H4 (cell line): ENCODE results near the gene SPATA4. TPM values are rescaled to one million over a fixed set of nuclear protein-coding genes. Genes with fewer than 3 reads are reported as not detected.

Experiments
- DNase-seq: peaks from one replicate; pipeline ENCODE4 v3.0.0-alpha.2; 2015; ENCODE audit warnings: low spot score
- total RNA-seq: library from RNA; depleted of rRNA; stranded (reverse); fragments of >200 nt; shearing (Covaris generic); gene quantifications from 2 replicates; pipeline ENCODE4 v1.2.3, GENCODE V29; 2014; rRNA removed

Gene SPATA4
- total RNA-seq, 1 experiment from 2014 or later, result not detected

DNA sequence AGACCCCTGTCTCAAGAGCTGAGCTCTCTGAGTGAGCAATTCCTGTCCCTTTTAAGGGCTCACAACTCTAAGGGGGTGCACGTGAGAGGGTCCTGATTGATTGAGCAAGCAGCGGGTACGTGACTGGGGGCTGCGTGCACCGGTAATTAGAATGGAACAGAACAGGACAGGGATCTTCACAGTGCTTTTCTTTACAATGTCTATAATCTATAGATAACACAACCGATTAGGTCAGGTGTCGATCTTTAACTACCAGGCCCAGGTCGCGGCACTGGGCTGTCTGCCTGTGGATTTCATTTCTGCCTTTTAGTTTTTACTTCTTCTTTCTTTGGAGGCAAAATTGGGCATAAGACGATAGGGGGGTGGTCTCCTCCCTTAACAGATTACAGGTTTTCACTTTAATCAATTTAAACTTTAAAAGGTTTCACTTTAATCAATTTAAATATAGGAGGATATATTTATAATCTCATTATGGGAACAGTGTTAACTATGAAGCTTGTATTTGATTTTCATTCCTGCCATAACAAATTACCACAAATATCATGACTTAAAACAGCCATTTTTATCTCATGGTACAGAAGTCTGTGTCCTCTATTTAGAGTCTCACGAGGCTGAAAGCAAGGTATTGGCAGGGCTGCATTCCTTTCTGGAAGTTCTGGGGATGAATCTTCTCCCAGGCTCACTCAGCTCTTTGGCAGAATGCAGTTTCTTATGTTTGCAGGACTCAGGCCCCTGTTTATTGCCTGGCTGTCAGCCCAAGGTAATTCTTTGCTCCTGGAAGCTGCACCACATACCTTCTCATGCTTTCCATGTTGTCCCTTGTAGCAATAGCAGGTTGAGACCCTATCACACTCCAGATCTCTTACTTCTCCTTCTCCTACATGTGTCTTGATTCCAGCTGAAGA lies 5.2 kb downstream of the SPATA4 start:
- DNase-seq, result no peak

GRCh38 chr4:176188654-176189053 lies 6.7 kb downstream of the SPATA4 start:
- no peak for DNase-seq

DNA sequence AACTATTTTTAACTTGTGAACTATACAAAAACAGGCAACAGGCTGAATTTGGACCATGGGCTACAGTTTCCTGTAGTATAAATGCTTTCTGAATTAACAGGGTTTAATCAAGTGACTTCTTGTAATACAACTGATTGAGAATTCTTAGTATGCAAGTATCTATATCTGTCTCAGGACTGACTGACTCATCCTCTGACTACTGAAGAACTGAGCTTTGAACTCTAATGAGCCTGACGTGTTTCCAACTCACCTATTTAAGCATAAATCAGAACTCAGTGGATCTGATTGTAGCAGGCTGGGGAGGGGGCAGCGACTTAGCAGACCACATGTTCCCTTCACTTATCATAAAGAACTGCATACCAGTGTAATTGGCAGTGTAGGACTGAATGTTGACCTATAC lies 7.8 kb downstream of the SPATA4 start:
- DNase-seq, result no peak

DNA sequence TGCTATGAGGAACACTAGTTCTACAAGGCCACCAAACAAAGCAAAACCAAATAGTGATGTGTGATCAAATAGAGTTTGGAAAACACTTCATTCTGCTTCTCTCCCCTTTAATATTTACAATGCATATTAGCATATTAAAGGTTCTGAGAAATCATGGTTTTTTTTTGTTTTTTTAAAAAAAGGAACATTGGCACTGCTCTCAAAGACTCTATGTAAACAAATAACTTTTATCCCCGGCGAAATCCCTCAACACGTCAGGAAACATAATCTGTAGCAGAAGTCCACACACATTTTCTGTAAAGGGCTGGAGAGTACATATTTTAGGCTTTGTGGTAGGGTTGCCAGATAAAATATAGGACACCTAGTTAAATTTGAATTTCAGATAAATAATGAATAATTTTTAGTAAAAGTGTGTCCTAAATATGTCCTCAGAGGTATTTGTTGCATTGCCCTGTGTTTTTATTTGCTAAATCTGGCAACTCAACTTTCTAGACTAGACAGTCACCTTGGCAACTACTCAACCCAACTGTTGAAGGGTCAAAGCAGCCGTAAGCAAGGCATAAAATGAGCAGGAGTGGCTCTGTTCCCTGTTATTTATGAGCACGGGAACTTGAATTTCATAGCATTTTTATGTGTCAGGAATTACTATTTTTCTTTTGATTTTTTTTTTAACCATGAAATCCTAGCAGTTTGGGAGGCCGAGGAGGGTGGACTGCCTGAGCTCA lies 8.6 kb downstream of the SPATA4 start:
- DNase-seq, result no peak

GRCh38 chr4:176186067-176186466 lies 9.3 kb downstream of the SPATA4 start:
- no peak for DNase-seq

GRCh38 chr4:176185051-176185450 lies 10.3 kb downstream of the SPATA4 start:
- DNase-seq, result peak; percentile 28

DNA sequence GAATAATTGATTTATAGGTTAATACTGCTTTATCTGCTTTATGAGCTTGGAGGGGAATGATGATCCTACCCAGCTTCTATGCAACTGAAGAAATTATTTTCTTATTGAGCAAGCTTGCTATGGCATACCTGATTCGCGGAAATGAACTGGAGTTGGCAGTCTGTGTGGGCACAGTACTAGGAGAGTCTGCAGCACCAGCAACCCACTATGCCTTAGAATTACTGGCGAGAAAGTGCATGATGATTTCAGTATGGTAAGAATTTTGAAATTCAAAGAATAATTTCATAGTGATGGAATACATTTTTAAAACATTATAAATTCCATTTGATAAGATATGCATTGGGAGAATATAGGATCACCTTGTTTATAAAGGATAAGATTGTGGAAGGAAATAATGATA lies 32.3 kb downstream of the SPATA4 start:
- DNase-seq, result no peak

DNA sequence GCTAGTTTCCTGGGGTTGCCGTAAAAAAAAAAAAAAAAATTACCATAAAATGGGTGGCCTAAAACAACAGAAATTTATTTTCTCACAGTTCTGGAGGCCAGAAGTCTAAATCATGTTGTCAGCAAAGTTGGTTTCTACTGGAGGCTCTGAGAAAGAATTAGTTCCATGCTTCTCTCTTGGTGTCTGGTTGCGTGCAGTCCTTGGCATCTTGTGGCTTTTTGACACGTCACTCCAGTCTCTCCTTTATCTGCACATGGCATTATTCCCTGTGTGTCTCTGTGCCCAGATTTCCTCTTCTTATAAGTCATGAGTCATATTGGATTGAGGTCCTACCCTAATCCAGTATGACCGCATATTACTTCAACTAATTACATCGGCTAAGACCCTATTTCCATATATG lies 38.7 kb downstream of the SPATA4 start:
- peak; percentile 99 for DNase-seq

- peak; percentile 60 for DNase-seq
Measured at GRCh38 chr4:176153124-176153523, 42.3 kb downstream of the SPATA4 start.

GRCh38 chr4:176150704-176151103 lies 44.7 kb downstream of the SPATA4 start:
- no peak for DNase-seq

DNA sequence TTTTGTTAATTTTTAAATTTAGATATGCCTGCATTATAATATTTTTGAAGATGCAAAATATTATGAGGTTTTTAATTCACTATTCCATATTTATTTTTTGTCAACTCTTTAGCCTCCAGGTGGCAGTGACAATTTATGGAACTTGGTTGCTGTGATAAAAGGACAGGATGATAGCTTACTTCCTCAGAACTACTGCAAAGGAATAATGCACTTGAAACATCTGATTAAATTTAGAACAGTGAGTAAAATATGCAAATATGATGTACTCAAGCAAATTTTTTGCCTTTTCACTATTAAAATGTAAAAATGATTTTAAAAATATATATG lies 45.1 kb downstream of the SPATA4 start:
- peak; percentile 29 for DNase-seq

GRCh38 chr4:176149680-176150355 lies 45.6 kb downstream of the SPATA4 start:
- DNase-seq, result no peak

DNA sequence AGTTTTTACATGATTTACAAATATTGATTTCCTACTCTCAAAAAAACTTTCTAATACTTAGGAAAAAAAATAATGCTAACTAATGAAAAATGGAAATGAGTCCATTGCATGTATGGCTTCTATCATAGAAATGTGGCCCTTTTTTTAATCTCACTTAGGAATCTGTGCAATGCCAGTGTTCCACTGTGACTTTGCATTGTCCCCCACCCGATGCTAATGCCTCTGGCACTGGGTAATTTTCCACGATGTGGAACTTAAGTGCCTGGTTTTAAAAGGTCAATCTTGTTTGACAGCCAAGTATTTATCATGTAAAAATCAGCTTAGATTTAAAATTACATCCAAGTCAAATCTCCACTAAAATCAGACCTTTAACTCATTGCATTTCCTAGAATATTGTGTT lies 53.1 kb downstream of the SPATA4 start:
- no peak for DNase-seq

DNA sequence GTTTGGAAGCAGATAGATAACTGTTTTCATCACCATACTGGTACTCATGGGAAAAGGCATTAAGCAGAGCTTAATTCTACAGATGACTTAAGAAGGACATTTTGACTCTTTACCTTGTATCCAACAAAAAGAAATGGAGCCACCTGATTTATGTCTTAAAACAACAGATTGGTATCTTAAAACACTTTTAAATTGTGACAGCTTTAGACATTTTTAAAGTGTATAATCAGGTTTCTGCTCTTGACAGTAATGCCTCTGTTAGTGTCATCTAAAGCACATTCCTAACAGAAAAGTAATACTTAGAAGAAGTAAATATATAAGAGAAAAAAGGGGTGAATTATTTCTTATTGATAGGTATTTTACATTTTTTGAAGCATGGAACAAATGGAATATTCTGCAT lies 55.9 kb downstream of the SPATA4 start:
- DNase-seq, result no peak

- no peak for DNase-seq
Measured at GRCh38 chr4:176137631-176138030, 57.8 kb downstream of the SPATA4 start.

GRCh38 chr4:176134670-176135069 lies 60.7 kb downstream of the SPATA4 start:
- DNase-seq, result no peak

Other genes starting within 250 kb of the SPATA4 start
- gene WDR17, start 129.7 kb downstream of the SPATA4 start, total RNA-seq, result 1.7 and 3.4 TPM in 2 replicates
- gene ASB5, start 73.6 kb upstream of the SPATA4 start, total RNA-seq, result 0.10 and 0.37 TPM in 2 replicates
- 51.5 and 59.6 TPM in 2 replicates for gene SPCS3, start 124.4 kb upstream of the SPATA4 start, total RNA-seq